GM21717 (cell line): ENCODE data around the gene HSPA12B.

Experiments used
- ATAC-seq: cut with Tn5 transposase; IDR thresholded peaks from one replicate; pipeline ENCODE4 v1.9.1; 2021; ENCODE audit warnings: mild to moderate bottlenecking, moderate library complexity; ENCODE audit not compliant: unreplicated experiment

Gene HSPA12B

GRCh38 chr20:3732327-3733118 is at the start of gene HSPA12B:
TSS of gene HSPA12B (plus strand) at chr20:3732685. CDS start at chr20:3738675, 5,990 bp downstream.
- ATAC-seq = no peak

- ATAC-seq = no peak
Measured at GRCh38 chr20:3685341-3685740, 47.1 kb upstream of the HSPA12B start.

- no peak for ATAC-seq
Measured at GRCh38 chr20:3686421-3686820, 46.1 kb upstream of the HSPA12B start.

GRCh38 chr20:3686867-3687321 is 45.6 kb upstream of the HSPA12B start:
- ATAC-seq = no peak

GRCh38 chr20:3687655-3688054 is 44.8 kb upstream of the HSPA12B start:
- ATAC-seq = no peak

GRCh38 chr20:3689978-3690377 is 42.5 kb upstream of the HSPA12B start:
- ATAC-seq = no peak

- no peak for ATAC-seq
Measured at GRCh38 chr20:3690413-3690812, 42.1 kb upstream of the HSPA12B start.

- no peak for ATAC-seq
Measured at GRCh38 chr20:3691306-3691705, 41.2 kb upstream of the HSPA12B start.

- no peak for ATAC-seq
Measured at GRCh38 chr20:3691897-3692296, 40.6 kb upstream of the HSPA12B start.

- no peak for ATAC-seq
Measured at GRCh38 chr20:3692706-3693294, 39.7 kb upstream of the HSPA12B start.

- no peak for ATAC-seq
Measured at GRCh38 chr20:3693376-3693775, 39.1 kb upstream of the HSPA12B start.

GRCh38 chr20:3694864-3695263 is 37.6 kb upstream of the HSPA12B start:
- ATAC-seq = no peak

GRCh38 chr20:3696200-3696599 is 36.3 kb upstream of the HSPA12B start:
- no peak for ATAC-seq

- no peak for ATAC-seq
Measured at GRCh38 chr20:3696745-3697587, 35.5 kb upstream of the HSPA12B start.

GRCh38 chr20:3697588-3698305 is 34.7 kb upstream of the HSPA12B start:
- no peak for ATAC-seq

GRCh38 chr20:3698591-3699001 is 33.9 kb upstream of the HSPA12B start:
- no peak for ATAC-seq

GRCh38 chr20:3699037-3699436 is 33.4 kb upstream of the HSPA12B start:
- no peak for ATAC-seq

- no peak for ATAC-seq
Measured at GRCh38 chr20:3701061-3701998, 31.2 kb upstream of the HSPA12B start.

GRCh38 chr20:3702611-3703391 is 29.7 kb upstream of the HSPA12B start:
- no peak for ATAC-seq
